HepG2 (cell line): Measurements from ENCODE around the gene CTDSP2. TPM values are rescaled to one million over a fixed set of nuclear protein-coding genes. Genes with fewer than 3 reads are reported as not detected.
A peak's percentile ranks its signal among the peaks of the same experiment; 100 is the strongest.

ENCODE experiments used
- ATAC-seq: fragments of 200-7000 bp; cut with Tn5 transposase; 3 replicates; pipeline ENCODE4 v1.9.1; 2020; ENCODE audit warnings: mild to moderate bottlenecking, moderate library complexity
- BruUV-seq: library from RNA; stranded (reverse); fragments of 400-500 nt; replicated peaks from 2 replicates; lab custom pipeline; 2021; lab: Mats Ljungman, UMichigan
- CTCF ChIA-PET: fragments of 300-600 bp; formaldehyde crosslinking; extraction: SDS; loops from one replicate; lab custom pipeline; 2021; ENCODE audit warnings: low total read pairs, inconsistent platforms, low intra/inter-chr PET ratio; lab: Yijun Ruan, JAX
- POLR2A ChIA-PET: fragments of 350-600 bp; sonication (Branson Sonifier 250); formaldehyde crosslinking; loops from one replicate; lab custom pipeline; 2020; ENCODE audit warnings: antibody characterized with exemption, inconsistent platforms; lab: Yijun Ruan, JAX
- DNase-seq: peaks from one replicate; pipeline ENCODE4 v3.0.0-alpha.2; 2015; ENCODE audit warnings: low spot score
- FAIRE-seq: peaks from 3 replicates; lab custom pipeline; 2011; peaks lifted over from hg19 to GRCh38; lab: Jason Lieb, UNC
- H2AFZ ChIP-seq: one replicate; pipeline ENCODE4 v1.6.1; 2011; ENCODE audit warnings: low read length, inconsistent platforms
- H3K27ac ChIP-seq: fragments of 300-600 bp; 3 replicates; pipeline ENCODE4 v1.8.0; 2011; ENCODE audit warnings: mixed run types, mild to moderate bottlenecking, mixed read lengths, low read length, inconsistent platforms; ENCODE audit not compliant: insufficient read depth; ENCODE audit errors: extremely low read length
- H3K27me3 ChIP-seq, 2 experiments: fragments of 200-600 bp in 1 of 2; 2 replicates in 1 of 2; 3 replicates in 1 of 2; pipeline versions ENCODE4 v1.6.0 to v1.8.0; 2011; ENCODE audit warnings: low read length in 2 of 2, mild to moderate bottlenecking in 2 of 2, moderate library complexity in 2 of 2, inconsistent platforms in 1 of 2; ENCODE audit not compliant: insufficient read depth in 2 of 2, control insufficient read depth in 1 of 2
- H3K36me3 ChIP-seq, 2 experiments: fragments of 200-600 bp in 1 of 2; replicated peaks in 1 of 2; 2 replicates in 1 of 2; 3 replicates in 1 of 2; pipeline versions ENCODE4 v1.5.1 to v1.8.0; 2011; ENCODE audit warnings: low read length in 2 of 2, inconsistent platforms in 1 of 2; ENCODE audit not compliant: insufficient read depth in 2 of 2, control insufficient read depth in 1 of 2
- H3K4me1 ChIP-seq: 2 replicates; pipeline ENCODE4 v1.5.1; 2012; ENCODE audit warnings: low read length, inconsistent platforms; ENCODE audit not compliant: insufficient read depth
- H3K4me2 ChIP-seq: 2 replicates; pipeline ENCODE4 v1.6.0; 2011; ENCODE audit warnings: low read depth, low read length, inconsistent platforms
- H3K4me3 ChIP-seq, 3 experiments: fragments of 200-600 bp in 1 of 3; sonication (generic), shearing (Covaris generic) in 1 of 3; replicated peaks in 1 of 3; 2 replicates each; pipeline ENCODE4 v1.5.1; 2011 to 2016; ENCODE audit warnings: low read length in 3 of 3, inconsistent platforms in 2 of 3, low read depth in 2 of 3, mild to moderate bottlenecking in 2 of 3, control low read depth in 1 of 3, mixed read lengths in 1 of 3; ENCODE audit not compliant: insufficient read depth in 1 of 3
- H3K79me2 ChIP-seq: one replicate; pipeline ENCODE4 v1.6.1; 2011; ENCODE audit warnings: low read length, inconsistent platforms; ENCODE audit not compliant: insufficient read depth
- H3K9ac ChIP-seq: 2 replicates; pipeline ENCODE4 v1.6.0; 2011; ENCODE audit warnings: mild to moderate bottlenecking, low read depth, low read length, inconsistent platforms; ENCODE audit not compliant: insufficient read depth
- H3K9me3 ChIP-seq: 2 replicates; pipeline ENCODE4 v1.5.1; 2012; ENCODE audit warnings: mild to moderate bottlenecking, low read length
- H4K20me1 ChIP-seq: 2 replicates; pipeline ENCODE4 v1.6.0; 2011; ENCODE audit warnings: inconsistent platforms, mild to moderate bottlenecking, low read length, moderate library complexity; ENCODE audit not compliant: insufficient read depth
- ETS1 ChIP-seq: sonication (generic); formaldehyde crosslinking; IDR thresholded peaks from 2 replicates; pipeline ENCODE4 v1.4.0; 2020; ENCODE audit warnings: missing genetic modification reagents
- FOXC1 ChIP-seq: sonication (generic); formaldehyde crosslinking; IDR thresholded peaks from 2 replicates; pipeline ENCODE4 v1.8.0; 2022; ENCODE audit warnings: mild to moderate bottlenecking, missing genetic modification reagents, borderline replicate concordance
- GATAD2A ChIP-seq: IDR thresholded peaks from 2 replicates; pipeline ENCODE4 v1.6.1; 2016
- JUNB ChIP-seq: sonication (generic); formaldehyde crosslinking; IDR thresholded peaks from 2 replicates; pipeline ENCODE4 v1.8.0; 2022; ENCODE audit warnings: missing genetic modification reagents, mild to moderate bottlenecking, borderline replicate concordance
- PATZ1 ChIP-seq: sonication (generic); formaldehyde crosslinking; IDR thresholded peaks from 2 replicates; pipeline ENCODE4 v1.4.0; 2020; ENCODE audit warnings: missing genetic modification reagents
- PHF8 ChIP-seq: sonication (generic); formaldehyde crosslinking; IDR thresholded peaks from 2 replicates; pipeline ENCODE4 v1.5.0; 2020; ENCODE audit warnings: missing genetic modification reagents
- PLRG1 ChIP-seq: fragments of 450-650 bp; conservative IDR thresholded peaks from 2 replicates; pipeline ENCODE4 v1.6.1; 2016
- RARA ChIP-seq: IDR thresholded peaks from 2 replicates; pipeline ENCODE4 v1.6.1; 2016; ENCODE audit warnings: missing genetic modification reagents, missing compliant biosample characterization
- RFX1 ChIP-seq: fragments of 450-650 bp; IDR thresholded peaks from 2 replicates; pipeline ENCODE4 v1.6.1; 2017
- SAP130 ChIP-seq: IDR thresholded peaks from 2 replicates; pipeline ENCODE4 v1.6.1; 2016; ENCODE audit warnings: low read depth
- SIX4 ChIP-seq: sonication (generic); formaldehyde crosslinking; IDR thresholded peaks from 2 replicates; pipeline ENCODE4 v1.4.0; 2020; ENCODE audit warnings: missing genetic modification reagents
- ZEB1 ChIP-seq: IDR thresholded peaks from 2 replicates; pipeline ENCODE4 v1.6.1; 2012; ENCODE audit warnings: mild to moderate bottlenecking, low read depth, inconsistent platforms; ENCODE audit not compliant: insufficient replicate concordance
- ZNF275 ChIP-seq: sonication (generic); formaldehyde crosslinking; IDR thresholded peaks from 2 replicates; pipeline ENCODE4 v1.8.0; 2022; ENCODE audit warnings: missing genetic modification reagents, mild to moderate bottlenecking, inconsistent platforms, borderline replicate concordance
- ZNF652 ChIP-seq: IDR thresholded peaks from 2 replicates; pipeline ENCODE4 v1.6.1; 2016; ENCODE audit warnings: low read depth, borderline replicate concordance
- ZNF687 ChIP-seq: sonication (generic); formaldehyde crosslinking; IDR thresholded peaks from 2 replicates; pipeline ENCODE4 v1.5.1; 2020; ENCODE audit warnings: mild to moderate bottlenecking, missing genetic modification reagents, moderate library complexity
- ZNF75D ChIP-seq: sonication (generic); formaldehyde crosslinking; IDR thresholded peaks from 2 replicates; pipeline ENCODE4 v1.8.1; 2023; ENCODE audit warnings: missing genetic modification reagents, mild to moderate bottlenecking, borderline replicate concordance
- WGBS: methylation state at CpG from one replicate; pipeline ENCODE4 v1.1.6; 2017; ENCODE audit warnings: low lambda C conversion rate; 5-methylcytosine and 5-hydroxymethylcytosine counted together
- in situ Hi-C: cut with HindIII; loops from 2 replicates; pipeline ENCODE4 v1.10.0; 2017; ENCODE audit warnings: low pct_unique_long_range_greater_than_20kb; ENCODE audit not compliant: extremely low pct_ligation_motif_present
- intact Hi-C: fragments of 100-400 bp; cut with micrococcal nuclease; formaldehyde crosslinking; loops from one replicate; pipeline ENCODE4 v1.10.0; 2022; ENCODE audit not compliant: unreplicated experiment
- polyA plus RNA-seq, 8 experiments: library from polyadenylated mRNA; depleted of rRNA in 3 of 8; stranded (reverse) in 7 of 8; unstranded in 1 of 8; fragments of >200 nt; fragmentation: Illumina TruSeq in 4 of 8; extraction: Trizol in 4 of 8; gene quantifications; 2 replicates each; pipeline versions ENCODE4 v1.2.1 to v1.2.3, GENCODE V29; 2011 to 2016; ENCODE audit warnings: low read depth in 4 of 8, missing spikeins in 1 of 8, mixed read lengths in 1 of 8; ENCODE audit not compliant: insufficient read depth in 1 of 8
- total RNA-seq, 5 experiments: library from RNA; depleted of rRNA; stranded (reverse); fragments of >200 nt; fragmentation: Illumina TruSeq; extraction: Trizol; gene quantifications; 2 replicates each; pipeline ENCODE4 v1.2.3, GENCODE V29; 2016; ENCODE audit warnings: low read depth in 1 of 5

The CTDSP2 gene
- total and polyA plus RNA-seq, 2 of the 13 experiments (the other 11 are each of a cell fraction or from before 2014, with no cell fraction given) = 38.1 to 82.5 TPM

GRCh38 chr12:57844709-57845477 lies 1.6 kb downstream of the CTDSP2 start:
- ChIA-PET CTCF (no interaction called here), POLR2A (interaction anchor here (0.8 to 5.6 kb wide), 15 partner anchors 7 to 96 kb away, joined by 3 to 110 read pairs (median 4); partner anchors contain the start of genes ATP23, AVIL, CDK4 and EEF1AKMT3)
- peak overlapping the region; percentile 99 for H3K27ac ChIP-seq
- intact Hi-C loops (loop anchor here (2.0 to 5.0 kb wide), 2 partner anchors 14 to 73 kb away; partner anchors contain the start of genes EEF1AKMT3 and METTL1), in situ Hi-C loops (loop anchor here (5.0 kb wide), 1 partner anchor 52 kb away; no protein-coding TSS in a partner anchor)
- DNase-seq = peak; percentile 68
- H3K27me3 ChIP-seq = peaks cover 0 to 10% of the 10 kb centered on the region in 2 experiments; a peak in 2 of 5 replicates
- BruUV-seq = no TSS peak
- H3K79me2 ChIP-seq = peaks cover 61% of the 10 kb centered on the region
- H3K4me3 ChIP-seq = peak overlapping the region; percentile 90 to 100 (median 99)
- peak overlapping the region; percentile 88 for H3K4me2 ChIP-seq
- H3K36me3 ChIP-seq = no peaks in the 10 kb centered on the region; a peak in 2 of 5 replicates
- peak; percentile 39 for ATAC-seq
- H3K9ac ChIP-seq = peak overlapping the region; percentile 95
- peaks cover 55% of the 10 kb centered on the region for H4K20me1 ChIP-seq
- no peak overlapping the region for H2AFZ ChIP-seq
- H3K4me1 ChIP-seq = peaks cover 62% of the 10 kb centered on the region
- no peaks in the 10 kb centered on the region for H3K9me3 ChIP-seq
- FAIRE-seq = peak; percentile 77
- WGBS = 4% methylated on average over 7 of the region's 42 CpGs
- TF ChIP-seq ZNF652 (CRISPR knock-in tag) (no peak), SAP130 (CRISPR knock-in tag) (peak; percentile 54; the same call in 1 of the 2 replicates), RARA (CRISPR knock-in tag) (0 out of 2 replicates have a peak, but pooled peaks have one; percentile 43), PLRG1 (no peak), ZNF275 (CRISPR knock-in tag) (no peak), ZEB1 (no peak), ETS1 (no peak), JUNB (no peak), ZNF75D (CRISPR knock-in tag) (no peak), SIX4 (CRISPR knock-in tag) (no peak), PATZ1 (peak; percentile 77), FOXC1 (CRISPR knock-in tag) (no peak), GATAD2A (CRISPR knock-in tag) (no peak), PHF8 (CRISPR knock-in tag) (0 out of 2 replicates have a peak, but pooled peaks have one; percentile 5), RFX1 (no peak), ZNF687 (CRISPR knock-in tag) (no peak)
